Left ventricle myocardium superior (tissue), 1 donor: Measurements from ENCODE around the gene SLX4. TPM values are rescaled to one million over a fixed set of nuclear protein-coding genes. Genes with fewer than 3 reads are reported as not detected.

Source experiments
- ATAC-seq: fragments of 200-7000 bp; cut with Tn5 transposase; one replicate; pipeline ENCODE4 v1.9.1; 2020; ENCODE audit warnings: mild to moderate bottlenecking, moderate library complexity
- DNase-seq: peaks from one replicate; pipeline ENCODE4 v3.0.0-alpha.2; 2020
- intact Hi-C: fragments of 100-400 bp; cut with micrococcal nuclease; formaldehyde crosslinking; loops from one replicate; pipeline ENCODE4 v1.11.0; 2022
- total RNA-seq: library from RNA; stranded (reverse); fragmentation: NEBNext Ultra II Directional; extraction: Animal tissue kit (Norgen Biotek cat#: 25700); gene quantifications from one replicate; pipeline ENCODE4 v1.2.1, GENCODE V29; 2021
- donor health status: DM: no; HTN: yes; CAD: no; lungs with severe emphysema.

Gene SLX4
- total RNA-seq, 1 donor from 2014 or later = 3.2 TPM

DNA sequence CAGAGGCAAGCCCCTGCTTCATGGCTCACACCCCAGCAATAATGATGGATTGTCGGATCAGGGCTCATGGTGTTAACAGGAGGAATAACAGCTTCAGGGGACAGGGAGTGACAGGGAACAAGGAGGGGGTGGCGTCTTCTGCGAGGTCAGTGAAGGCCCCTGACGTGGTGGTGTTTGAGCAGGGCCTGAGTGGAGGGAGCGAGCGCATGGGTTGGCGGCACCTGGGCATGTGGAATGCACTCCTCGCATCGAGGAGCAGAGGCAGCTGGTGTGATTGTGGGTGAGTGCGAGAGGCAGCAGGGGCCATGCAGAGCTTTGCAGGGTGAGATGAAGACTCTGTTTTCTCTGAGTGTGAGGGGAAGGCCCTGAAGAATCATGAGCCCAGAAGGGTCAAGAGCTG is 77.3 kb downstream of the SLX4 start:
- intact Hi-C loops = no loop called here
- no peak for ATAC-seq
- no peak for DNase-seq

DNA sequence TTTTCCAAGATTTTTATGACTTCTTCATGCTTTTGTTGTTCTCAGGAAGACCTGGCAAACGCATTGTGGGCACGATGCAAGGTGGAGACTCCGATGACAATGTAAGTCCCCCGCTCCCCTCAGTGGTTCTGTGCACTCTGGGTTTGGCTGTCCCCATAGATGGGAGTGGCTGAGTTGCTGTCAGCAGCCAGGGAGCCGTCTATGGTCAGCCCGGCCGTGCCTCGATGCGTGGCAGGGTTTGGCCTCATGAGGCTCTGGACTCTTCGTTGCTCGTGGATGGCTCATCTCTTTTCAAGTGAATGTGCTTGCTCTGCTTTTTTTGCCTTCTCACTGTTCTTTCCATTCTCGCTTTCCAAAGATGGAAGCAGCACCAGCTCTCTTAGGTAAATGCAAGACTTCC is 78.7 kb downstream of the SLX4 start:
- ATAC-seq (no peak), DNase-seq (no peak)
- intact Hi-C loops = no loop called here

Other genes with a start within 250 kb of the SLX4 start
- gene ZSCAN32, start 210.6 kb downstream of the SLX4 start, total RNA-seq = 5.5 TPM
- gene ZNF174, start 210.4 kb downstream of the SLX4 start, total RNA-seq = 9.9 TPM
- 2.0 TPM for gene ZNF597, start 168.1 kb downstream of the SLX4 start, total RNA-seq
- 48.6 TPM for gene NAA60, start 167.9 kb downstream of the SLX4 start, total RNA-seq
- gene C16orf90, start 116.1 kb downstream of the SLX4 start, total RNA-seq = not detected
- gene CLUAP1, start 110.6 kb downstream of the SLX4 start, total RNA-seq = 13.1 TPM
- gene NLRC3, start 34.2 kb downstream of the SLX4 start, total RNA-seq = 1.1 TPM
- 9.2 TPM for gene DNASE1, start 43.1 kb upstream of the SLX4 start, total RNA-seq
- gene TRAP1, start 105.9 kb upstream of the SLX4 start, total RNA-seq = 152 TPM